Measurements from ENCODE around the gene DUSP2. TPM values are rescaled to one million over a fixed set of nuclear protein-coding genes. Genes with fewer than 3 reads are reported as not detected.
"Not testable (repeated sequence)": the region's sequence is repeated elsewhere in the genome, so short reads cannot be mapped to it uniquely, and the experiment has no call there.

The DUSP2 gene
- polyA plus RNA-seq, 4 donors = 4.0 to 6.2 (median 4.7) TPM

GRCh38 chr2:96148410-96149217 is 3.4 kb upstream of the DUSP2 start:
- peak in 2 of 4 donors; percentile 56 to 63 for DNase-seq (ENCODE audit: low read depth in 4 of 4, low spot score in 2 of 4)

- DNase-seq (ENCODE audit: low read depth in 4 of 4, low spot score in 2 of 4) = no peak
These were observed 2.5 kb upstream of the DUSP2 start for GRCh38 chr2:96147593-96148201.

- DNase-seq (ENCODE audit: low read depth in 4 of 4, low spot score in 2 of 4) = no peak
These were observed 1.8 kb upstream of the DUSP2 start for GRCh38 chr2:96146881-96147592.

GRCh38 chr2:96146153-96146880 is 1.1 kb upstream of the DUSP2 start:
- no peak for DNase-seq (ENCODE audit: low read depth in 4 of 4, low spot score in 2 of 4)

- no peak for DNase-seq (ENCODE audit: low read depth in 4 of 4, low spot score in 2 of 4)
These were observed 560 bp upstream of the DUSP2 start for GRCh38 chr2:96145848-96146152.

- no peak for DNase-seq (ENCODE audit: low read depth in 4 of 4, low spot score in 2 of 4)
These were observed 682 bp downstream of the DUSP2 start for GRCh38 chr2:96144481-96145035.

- no peak for DNase-seq (ENCODE audit: low read depth in 4 of 4, low spot score in 2 of 4)
These were observed 1.3 kb downstream of the DUSP2 start for GRCh38 chr2:96143848-96144480.

- DNase-seq (ENCODE audit: low read depth in 4 of 4, low spot score in 2 of 4) = no peak
These were observed 1.9 kb downstream of the DUSP2 start for GRCh38 chr2:96143231-96143847.

GRCh38 chr2:96142217-96143113 is 2.8 kb downstream of the DUSP2 start:
- no peak for DNase-seq (ENCODE audit: low read depth in 4 of 4, low spot score in 2 of 4)

GRCh38 chr2:96141624-96141967 is 3.6 kb downstream of the DUSP2 start:
- DNase-seq (ENCODE audit: low read depth in 4 of 4, low spot score in 2 of 4) = not testable (repeated sequence)

GRCh38 chr2:96140941-96141623 is 4.2 kb downstream of the DUSP2 start:
- no peak for DNase-seq (ENCODE audit: low read depth in 4 of 4, low spot score in 2 of 4)

- DNase-seq (ENCODE audit: low read depth in 4 of 4, low spot score in 2 of 4) = no peak
These were observed 6.0 kb downstream of the DUSP2 start for GRCh38 chr2:96139181-96139758.

GRCh38 chr2:96138179-96139145 is 6.8 kb downstream of the DUSP2 start, which contains the start of gene ASTL:
TSS of gene ASTL (minus strand) at chr2:96138502. CDS start at chr2:96138436, 66 bp downstream.
- DNase-seq (ENCODE audit: low read depth in 4 of 4, low spot score in 2 of 4) = peak in 1 of 4 donors; percentile 59

- DNase-seq (ENCODE audit: low read depth in 4 of 4, low spot score in 2 of 4) = no peak
These were observed 7.7 kb downstream of the DUSP2 start for GRCh38 chr2:96137321-96138178.

GRCh38 chr2:96136129-96136720 is 9.0 kb downstream of the DUSP2 start:
- DNase-seq (ENCODE audit: low read depth in 4 of 4, low spot score in 2 of 4) = no peak
